ENCODE results near the gene MPP3.

Gene MPP3

DNA sequence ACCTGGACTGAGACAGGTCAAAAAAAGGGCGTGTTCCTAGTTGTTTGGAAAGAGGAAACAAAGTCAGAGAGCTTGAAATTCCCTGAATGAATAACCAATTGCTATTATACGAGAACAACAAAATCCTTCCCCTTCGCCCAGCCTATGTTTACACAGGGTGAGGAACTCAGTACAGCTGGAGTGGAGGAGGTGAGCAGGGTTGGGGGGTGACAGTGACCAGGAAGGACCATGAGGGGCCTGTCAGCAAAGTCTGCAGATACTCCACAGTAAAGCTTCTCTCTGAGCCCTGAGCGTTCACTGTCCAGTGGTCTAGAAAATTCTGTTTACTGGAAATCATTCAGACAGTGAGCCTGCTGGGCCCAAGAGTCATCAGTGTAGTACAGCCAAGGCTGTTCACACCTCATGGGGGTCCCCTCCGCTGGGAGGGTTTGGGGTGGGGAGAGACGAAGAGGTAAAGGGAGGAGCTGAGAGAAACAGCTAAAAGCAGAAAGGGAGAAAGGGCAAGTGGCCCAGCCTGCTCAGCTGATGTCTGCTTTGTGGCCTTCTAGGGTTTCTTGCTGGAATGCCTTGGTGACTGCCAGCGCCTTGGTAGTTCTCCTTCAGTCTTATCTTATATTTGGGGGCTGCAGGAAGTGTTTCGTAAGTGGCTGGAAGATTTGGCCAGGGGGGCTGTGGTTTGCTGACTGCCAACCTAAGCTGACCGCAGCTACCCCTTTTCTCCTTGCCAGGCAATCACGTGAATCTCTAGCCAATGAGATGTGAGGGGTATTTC, 59.9 kb downstream of the MPP3 start:
- no peaks in the 10 kb centered on the region; the same call in 1 of the 2 replicates for H3K79me2 ChIP-seq (ENCODE audit: insufficient read depth, low read depth)
- H3K4me2 ChIP-seq = no peak overlapping the region
- H3K4me3 ChIP-seq (IDR thresholded peaks at IDR 0.05; ENCODE audit: insufficient read depth, low read depth, low read length) = no peak overlapping the region
- no peaks in the 10 kb centered on the region for H3K36me3 ChIP-seq (ENCODE audit: insufficient read depth)
- H3K27me3 ChIP-seq (ENCODE audit: insufficient read depth, low read depth) = no peaks in the 10 kb centered on the region
- H2AFZ ChIP-seq (ENCODE audit: low read depth) = no peak overlapping the region
- peaks cover 3% of the 10 kb centered on the region for H3K4me1 ChIP-seq (ENCODE audit: low read depth, poor library complexity, severe bottlenecking)
- H4K20me1 ChIP-seq (ENCODE audit: insufficient read depth) = no peaks in the 10 kb centered on the region
- H3K27ac ChIP-seq = no peak overlapping the region
- H3K9ac ChIP-seq = no peak overlapping the region
- TF ChIP-seq, protein P1, sequence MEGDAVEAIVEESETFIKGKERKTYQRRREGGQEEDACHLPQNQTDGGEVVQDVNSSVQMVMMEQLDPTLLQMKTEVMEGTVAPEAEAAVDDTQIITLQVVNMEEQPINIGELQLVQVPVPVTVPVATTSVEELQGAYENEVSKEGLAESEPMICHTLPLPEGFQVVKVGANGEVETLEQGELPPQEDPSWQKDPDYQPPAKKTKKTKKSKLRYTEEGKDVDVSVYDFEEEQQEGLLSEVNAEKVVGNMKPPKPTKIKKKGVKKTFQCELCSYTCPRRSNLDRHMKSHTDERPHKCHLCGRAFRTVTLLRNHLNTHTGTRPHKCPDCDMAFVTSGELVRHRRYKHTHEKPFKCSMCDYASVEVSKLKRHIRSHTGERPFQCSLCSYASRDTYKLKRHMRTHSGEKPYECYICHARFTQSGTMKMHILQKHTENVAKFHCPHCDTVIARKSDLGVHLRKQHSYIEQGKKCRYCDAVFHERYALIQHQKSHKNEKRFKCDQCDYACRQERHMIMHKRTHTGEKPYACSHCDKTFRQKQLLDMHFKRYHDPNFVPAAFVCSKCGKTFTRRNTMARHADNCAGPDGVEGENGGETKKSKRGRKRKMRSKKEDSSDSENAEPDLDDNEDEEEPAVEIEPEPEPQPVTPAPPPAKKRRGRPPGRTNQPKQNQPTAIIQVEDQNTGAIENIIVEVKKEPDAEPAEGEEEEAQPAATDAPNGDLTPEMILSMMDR (conservative IDR thresholded peaks at IDR 0.05; ENCODE audit: low read depth, low read length) = no peak

DNA sequence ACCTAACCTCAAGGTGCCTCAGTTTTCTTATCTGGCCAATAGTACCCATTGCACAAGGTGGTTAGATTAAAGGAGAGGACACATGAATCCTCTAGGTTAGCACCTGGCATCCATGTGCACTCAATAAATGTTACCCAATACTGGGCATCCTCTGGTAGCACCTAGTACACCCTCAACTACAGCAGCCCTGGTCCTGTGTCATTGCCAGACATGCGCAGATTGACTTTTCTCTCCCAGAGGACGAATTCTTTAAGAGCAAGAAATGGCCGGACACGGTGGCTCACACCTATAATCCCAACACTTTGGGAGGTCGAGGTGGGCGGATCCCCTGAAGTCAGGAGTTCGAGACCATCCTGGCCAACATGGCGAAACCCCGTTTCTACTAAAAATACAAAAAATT, 61.5 kb downstream of the MPP3 start:
- H2AFZ ChIP-seq (ENCODE audit: low read depth) = no peak overlapping the region
- no peak overlapping the region for H3K4me3 ChIP-seq (IDR thresholded peaks at IDR 0.05; ENCODE audit: insufficient read depth, low read depth, low read length)
- H3K79me2 ChIP-seq (ENCODE audit: insufficient read depth, low read depth) = no peaks in the 10 kb centered on the region
- no peaks in the 10 kb centered on the region for H4K20me1 ChIP-seq (ENCODE audit: insufficient read depth)
- TF ChIP-seq, protein P1 (conservative IDR thresholded peaks at IDR 0.05; ENCODE audit: low read depth, low read length) = no peak
- H3K27me3 ChIP-seq (ENCODE audit: insufficient read depth, low read depth) = no peaks in the 10 kb centered on the region
- H3K4me1 ChIP-seq (ENCODE audit: low read depth, poor library complexity, severe bottlenecking) = no peaks in the 10 kb centered on the region
- H3K27ac ChIP-seq = no peak overlapping the region
- no peak overlapping the region for H3K9ac ChIP-seq
- H3K36me3 ChIP-seq (ENCODE audit: insufficient read depth) = no peaks in the 10 kb centered on the region
- no peak overlapping the region for H3K4me2 ChIP-seq

DNA sequence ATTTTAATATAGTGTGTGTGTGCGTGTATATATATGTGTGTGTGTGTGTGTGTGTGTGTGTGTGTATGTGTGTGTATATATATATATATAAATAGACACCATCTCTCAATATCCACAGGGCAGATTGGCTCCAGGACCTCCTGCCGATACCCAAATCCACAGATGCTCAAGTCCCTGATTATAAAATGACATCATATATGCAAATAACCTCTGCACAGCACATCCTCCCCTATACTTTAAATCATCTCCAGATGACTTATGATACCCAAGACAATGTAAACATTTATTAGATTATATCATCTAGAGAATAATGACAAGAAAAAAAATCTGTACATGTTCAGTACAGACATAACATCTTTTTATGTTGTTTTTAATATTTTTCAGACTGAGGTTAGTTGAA, 62.0 kb downstream of the MPP3 start:
- Histone ChIP-seq H3K4me3 (IDR thresholded peaks at IDR 0.05; ENCODE audit: insufficient read depth, low read depth, low read length) (no peak overlapping the region), H3K27ac (no peak overlapping the region), H3K79me2 (ENCODE audit: insufficient read depth, low read depth) (no peaks in the 10 kb centered on the region), H3K36me3 (ENCODE audit: insufficient read depth) (no peaks in the 10 kb centered on the region), H4K20me1 (ENCODE audit: insufficient read depth) (no peaks in the 10 kb centered on the region), H3K4me2 (no peak overlapping the region), H3K27me3 (ENCODE audit: insufficient read depth, low read depth) (no peaks in the 10 kb centered on the region), H2AFZ (ENCODE audit: low read depth) (no peak overlapping the region), H3K4me1 (ENCODE audit: low read depth, poor library complexity, severe bottlenecking) (no peaks in the 10 kb centered on the region), H3K9ac (no peak overlapping the region)
- TF ChIP-seq, protein P1 (conservative IDR thresholded peaks at IDR 0.05; ENCODE audit: low read depth, low read length) = no peak

DNA sequence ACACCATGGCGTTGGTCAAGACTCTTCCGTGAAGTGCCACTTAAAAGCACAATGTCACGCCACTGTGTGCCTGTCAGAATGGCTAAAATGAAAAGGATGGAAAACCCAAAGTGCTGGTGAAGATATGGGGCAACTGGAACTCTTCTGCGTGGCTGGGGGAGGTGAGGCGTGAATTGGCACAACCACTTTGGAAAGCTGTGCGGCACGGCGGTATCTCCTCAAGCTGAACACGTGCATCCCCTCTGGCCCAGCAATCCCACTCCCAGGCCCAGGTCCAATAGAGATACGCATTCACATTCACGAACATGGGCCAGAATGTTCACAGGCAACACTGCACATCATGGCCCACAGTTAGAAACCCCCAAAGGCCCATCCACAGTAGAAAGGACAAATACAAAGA, 63.1 kb downstream of the MPP3 start:
- H3K79me2 ChIP-seq (ENCODE audit: insufficient read depth, low read depth) = no peaks in the 10 kb centered on the region
- H2AFZ ChIP-seq (ENCODE audit: low read depth) = no peak overlapping the region
- H3K4me3 ChIP-seq (IDR thresholded peaks at IDR 0.05; ENCODE audit: insufficient read depth, low read depth, low read length) = no peak overlapping the region
- no peak overlapping the region for H3K9ac ChIP-seq
- H3K27ac ChIP-seq = no peak overlapping the region
- H3K4me2 ChIP-seq = no peak overlapping the region
- H4K20me1 ChIP-seq (ENCODE audit: insufficient read depth) = no peaks in the 10 kb centered on the region
- H3K36me3 ChIP-seq (ENCODE audit: insufficient read depth) = no peaks in the 10 kb centered on the region
- no peaks in the 10 kb centered on the region; the same call in 1 of the 2 replicates for H3K27me3 ChIP-seq (ENCODE audit: insufficient read depth, low read depth)
- H3K4me1 ChIP-seq (ENCODE audit: low read depth, poor library complexity, severe bottlenecking) = no peaks in the 10 kb centered on the region
- TF ChIP-seq, protein P1 (conservative IDR thresholded peaks at IDR 0.05; ENCODE audit: low read depth, low read length) = no peak
